Measurements from ENCODE around the gene GPRC5D.

The GPRC5D gene

DNA sequence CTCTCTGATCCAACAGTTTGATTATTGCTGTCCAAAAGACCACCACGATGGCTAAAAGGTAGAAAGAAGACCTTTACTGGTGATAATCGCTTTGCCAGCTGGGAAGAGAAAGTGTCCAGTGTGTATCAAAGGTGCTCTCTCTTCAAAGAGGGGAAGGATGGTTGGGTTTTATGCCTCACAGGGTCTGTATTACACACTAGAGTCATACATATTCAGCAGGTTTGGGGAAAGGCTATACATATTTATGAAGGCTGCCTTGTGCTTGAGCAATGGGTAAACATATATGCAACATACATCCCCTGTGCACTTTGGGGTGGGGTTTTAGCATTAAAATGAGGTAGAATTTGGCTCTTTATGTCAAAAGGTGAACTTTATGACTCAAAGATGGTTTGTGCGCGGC lies 18.2 kb downstream of the GPRC5D start (continued):
- TF ChIP-seq, protein P1, sequence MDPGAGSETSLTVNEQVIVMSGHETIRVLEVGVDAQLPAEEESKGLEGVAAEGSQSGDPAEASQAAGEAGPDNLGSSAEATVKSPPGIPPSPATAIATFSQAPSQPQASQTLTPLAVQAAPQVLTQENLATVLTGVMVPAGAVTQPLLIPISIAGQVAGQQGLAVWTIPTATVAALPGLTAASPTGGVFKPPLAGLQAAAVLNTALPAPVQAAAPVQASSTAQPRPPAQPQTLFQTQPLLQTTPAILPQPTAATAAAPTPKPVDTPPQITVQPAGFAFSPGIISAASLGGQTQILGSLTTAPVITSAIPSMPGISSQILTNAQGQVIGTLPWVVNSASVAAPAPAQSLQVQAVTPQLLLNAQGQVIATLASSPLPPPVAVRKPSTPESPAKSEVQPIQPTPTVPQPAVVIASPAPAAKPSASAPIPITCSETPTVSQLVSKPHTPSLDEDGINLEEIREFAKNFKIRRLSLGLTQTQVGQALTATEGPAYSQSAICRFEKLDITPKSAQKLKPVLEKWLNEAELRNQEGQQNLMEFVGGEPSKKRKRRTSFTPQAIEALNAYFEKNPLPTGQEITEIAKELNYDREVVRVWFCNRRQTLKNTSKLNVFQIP (CRISPR knock-in tag; IDR thresholded peaks at IDR 0.05; ENCODE audit: borderline replicate concordance, low read depth), result no peak
- TF ChIP-seq ZNF8 (CRISPR knock-in tag; IDR thresholded peaks at IDR 0.05) (no peak), RARB (CRISPR knock-in tag; IDR thresholded peaks at IDR 0.05) (no peak), ZC3H10 (CRISPR knock-in tag; IDR thresholded peaks at IDR 0.05) (no peak), PPARA (CRISPR knock-in tag; IDR thresholded peaks at IDR 0.05; ENCODE audit: borderline replicate concordance) (no peak), TCF4 (CRISPR knock-in tag; IDR thresholded peaks at IDR 0.05; ENCODE audit: borderline replicate concordance) (no peak), SNAI2 (CRISPR knock-in tag; IDR thresholded peaks at IDR 0.05) (no peak)
- TF ChIP-seq, protein P2, sequence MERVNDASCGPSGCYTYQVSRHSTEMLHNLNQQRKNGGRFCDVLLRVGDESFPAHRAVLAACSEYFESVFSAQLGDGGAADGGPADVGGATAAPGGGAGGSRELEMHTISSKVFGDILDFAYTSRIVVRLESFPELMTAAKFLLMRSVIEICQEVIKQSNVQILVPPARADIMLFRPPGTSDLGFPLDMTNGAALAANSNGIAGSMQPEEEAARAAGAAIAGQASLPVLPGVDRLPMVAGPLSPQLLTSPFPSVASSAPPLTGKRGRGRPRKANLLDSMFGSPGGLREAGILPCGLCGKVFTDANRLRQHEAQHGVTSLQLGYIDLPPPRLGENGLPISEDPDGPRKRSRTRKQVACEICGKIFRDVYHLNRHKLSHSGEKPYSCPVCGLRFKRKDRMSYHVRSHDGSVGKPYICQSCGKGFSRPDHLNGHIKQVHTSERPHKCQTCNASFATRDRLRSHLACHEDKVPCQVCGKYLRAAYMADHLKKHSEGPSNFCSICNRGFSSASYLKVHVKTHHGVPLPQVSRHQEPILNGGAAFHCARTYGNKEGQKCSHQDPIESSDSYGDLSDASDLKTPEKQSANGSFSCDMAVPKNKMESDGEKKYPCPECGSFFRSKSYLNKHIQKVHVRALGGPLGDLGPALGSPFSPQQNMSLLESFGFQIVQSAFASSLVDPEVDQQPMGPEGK (CRISPR knock-in tag; IDR thresholded peaks at IDR 0.05; ENCODE audit: borderline replicate concordance), result no peak

DNA sequence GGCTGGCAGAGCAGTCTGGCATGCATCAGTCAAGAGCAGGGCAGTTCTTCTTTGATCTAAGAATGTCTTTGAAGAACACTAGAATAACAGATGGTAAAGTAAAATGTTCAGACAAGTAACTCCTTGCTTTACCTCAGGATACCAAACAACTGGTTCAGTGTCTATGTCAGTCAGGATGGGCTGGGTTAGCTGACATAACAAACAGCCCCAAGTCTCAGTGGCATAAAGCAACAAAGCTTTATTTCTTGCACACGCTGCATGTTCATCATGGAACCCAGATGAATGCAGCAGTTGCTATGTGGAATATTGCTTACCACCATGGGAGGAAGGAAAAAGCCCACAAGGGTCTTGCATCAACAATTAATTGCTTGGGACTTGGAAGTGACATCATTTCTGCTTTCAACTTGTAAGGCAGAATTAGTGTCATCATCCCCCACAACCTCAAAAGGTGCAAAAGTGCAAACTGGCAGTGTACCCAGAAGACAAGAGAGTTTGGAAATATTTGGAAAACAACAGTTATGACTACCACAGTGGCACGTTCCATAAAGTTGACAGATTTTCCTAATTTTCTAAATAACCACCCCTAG lies 21.2 kb downstream of the GPRC5D start:
- no peak for TF ChIP-seq GLIS3 (CRISPR knock-in tag; IDR thresholded peaks at IDR 0.05)
- no peak for TF ChIP-seq CSDC2 (CRISPR knock-in tag; IDR thresholded peaks at IDR 0.05)
- TF ChIP-seq, protein P3, sequence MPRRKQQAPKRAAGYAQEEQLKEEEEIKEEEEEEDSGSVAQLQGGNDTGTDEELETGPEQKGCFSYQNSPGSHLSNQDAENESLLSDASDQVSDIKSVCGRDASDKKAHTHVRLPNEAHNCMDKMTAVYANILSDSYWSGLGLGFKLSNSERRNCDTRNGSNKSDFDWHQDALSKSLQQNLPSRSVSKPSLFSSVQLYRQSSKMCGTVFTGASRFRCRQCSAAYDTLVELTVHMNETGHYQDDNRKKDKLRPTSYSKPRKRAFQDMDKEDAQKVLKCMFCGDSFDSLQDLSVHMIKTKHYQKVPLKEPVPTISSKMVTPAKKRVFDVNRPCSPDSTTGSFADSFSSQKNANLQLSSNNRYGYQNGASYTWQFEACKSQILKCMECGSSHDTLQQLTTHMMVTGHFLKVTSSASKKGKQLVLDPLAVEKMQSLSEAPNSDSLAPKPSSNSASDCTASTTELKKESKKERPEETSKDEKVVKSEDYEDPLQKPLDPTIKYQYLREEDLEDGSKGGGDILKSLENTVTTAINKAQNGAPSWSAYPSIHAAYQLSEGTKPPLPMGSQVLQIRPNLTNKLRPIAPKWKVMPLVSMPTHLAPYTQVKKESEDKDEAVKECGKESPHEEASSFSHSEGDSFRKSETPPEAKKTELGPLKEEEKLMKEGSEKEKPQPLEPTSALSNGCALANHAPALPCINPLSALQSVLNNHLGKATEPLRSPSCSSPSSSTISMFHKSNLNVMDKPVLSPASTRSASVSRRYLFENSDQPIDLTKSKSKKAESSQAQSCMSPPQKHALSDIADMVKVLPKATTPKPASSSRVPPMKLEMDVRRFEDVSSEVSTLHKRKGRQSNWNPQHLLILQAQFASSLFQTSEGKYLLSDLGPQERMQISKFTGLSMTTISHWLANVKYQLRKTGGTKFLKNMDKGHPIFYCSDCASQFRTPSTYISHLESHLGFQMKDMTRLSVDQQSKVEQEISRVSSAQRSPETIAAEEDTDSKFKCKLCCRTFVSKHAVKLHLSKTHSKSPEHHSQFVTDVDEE (CRISPR knock-in tag; IDR thresholded peaks at IDR 0.05), result no peak
- TF ChIP-seq, protein P1 (CRISPR knock-in tag; IDR thresholded peaks at IDR 0.05; ENCODE audit: borderline replicate concordance, low read depth), result no peak
- TF ChIP-seq TCF4 (CRISPR knock-in tag; IDR thresholded peaks at IDR 0.05; ENCODE audit: borderline replicate concordance), result no peak
- TF ChIP-seq RARB (CRISPR knock-in tag; IDR thresholded peaks at IDR 0.05), result no peak
- no peak for TF ChIP-seq OSR1 (CRISPR knock-in tag; IDR thresholded peaks at IDR 0.05)
- no peak for TF ChIP-seq ZFP3 (CRISPR knock-in tag; IDR thresholded peaks at IDR 0.05)
- TF ChIP-seq ISL1 (CRISPR knock-in tag; IDR thresholded peaks at IDR 0.05), result no peak
- TF ChIP-seq ESRRG (CRISPR knock-in tag; IDR thresholded peaks at IDR 0.05), result no peak
- TF ChIP-seq ZC3H10 (CRISPR knock-in tag; IDR thresholded peaks at IDR 0.05), result no peak
- TF ChIP-seq ZNF70 (CRISPR knock-in tag; IDR thresholded peaks at IDR 0.05), result no peak
- no peak for TF ChIP-seq ZNF8 (CRISPR knock-in tag; IDR thresholded peaks at IDR 0.05)
- TF ChIP-seq, protein P4, sequence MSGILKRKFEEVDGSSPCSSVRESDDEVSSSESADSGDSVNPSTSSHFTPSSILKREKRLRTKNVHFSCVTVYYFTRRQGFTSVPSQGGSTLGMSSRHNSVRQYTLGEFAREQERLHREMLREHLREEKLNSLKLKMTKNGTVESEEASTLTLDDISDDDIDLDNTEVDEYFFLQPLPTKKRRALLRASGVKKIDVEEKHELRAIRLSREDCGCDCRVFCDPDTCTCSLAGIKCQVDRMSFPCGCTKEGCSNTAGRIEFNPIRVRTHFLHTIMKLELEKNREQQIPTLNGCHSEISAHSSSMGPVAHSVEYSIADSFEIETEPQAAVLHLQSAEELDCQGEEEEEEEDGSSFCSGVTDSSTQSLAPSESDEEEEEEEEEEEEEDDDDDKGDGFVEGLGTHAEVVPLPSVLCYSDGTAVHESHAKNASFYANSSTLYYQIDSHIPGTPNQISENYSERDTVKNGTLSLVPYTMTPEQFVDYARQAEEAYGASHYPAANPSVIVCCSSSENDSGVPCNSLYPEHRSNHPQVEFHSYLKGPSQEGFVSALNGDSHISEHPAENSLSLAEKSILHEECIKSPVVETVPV (CRISPR knock-in tag; IDR thresholded peaks at IDR 0.05), result no peak
- TF ChIP-seq ZFP30 (CRISPR knock-in tag; IDR thresholded peaks at IDR 0.05), result no peak
- no peak for ATAC-seq

DNA sequence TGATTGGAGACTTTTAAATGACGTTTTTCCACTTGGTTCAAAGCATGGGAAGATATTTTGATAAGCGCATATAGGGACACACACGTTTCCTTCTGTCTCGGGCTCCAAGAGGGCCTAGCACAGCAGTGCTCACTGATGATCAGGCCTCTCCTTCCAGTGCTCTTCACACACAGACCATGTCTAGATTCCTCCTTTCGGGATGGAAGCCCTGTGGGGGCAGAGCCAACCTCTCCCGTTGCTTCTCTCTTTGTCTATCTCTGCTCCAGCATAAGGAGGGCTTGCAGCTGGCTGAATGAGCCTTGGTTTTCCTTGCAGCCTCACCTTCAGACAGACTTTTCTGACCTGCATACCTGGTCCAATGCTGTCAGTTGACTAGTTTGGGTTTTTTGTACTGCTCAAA lies 22.3 kb downstream of the GPRC5D start:
- no peak for ATAC-seq
- TF ChIP-seq ZNF565 (CRISPR knock-in tag; conservative IDR thresholded peaks at IDR 0.05; ENCODE audit: low read depth), result no peak
- TF ChIP-seq SNAI2 (CRISPR knock-in tag; IDR thresholded peaks at IDR 0.05), result no peak
- no peak for TF ChIP-seq TCF4 (CRISPR knock-in tag; IDR thresholded peaks at IDR 0.05; ENCODE audit: borderline replicate concordance)
- TF ChIP-seq, protein P2 (CRISPR knock-in tag; IDR thresholded peaks at IDR 0.05; ENCODE audit: borderline replicate concordance), result no peak
- no peak for TF ChIP-seq BACH2 (CRISPR knock-in tag; IDR thresholded peaks at IDR 0.05; ENCODE audit: borderline replicate concordance)
- TF ChIP-seq ZC3H10 (CRISPR knock-in tag; IDR thresholded peaks at IDR 0.05), result no peak
- TF ChIP-seq ZNF8 (CRISPR knock-in tag; IDR thresholded peaks at IDR 0.05), result no peak
- TF ChIP-seq ARNTL (CRISPR knock-in tag; IDR thresholded peaks at IDR 0.05; ENCODE audit: borderline replicate concordance, low read depth), result no peak
- TF ChIP-seq, protein P3 (CRISPR knock-in tag; IDR thresholded peaks at IDR 0.05), result no peak
- no peak for TF ChIP-seq RARB (CRISPR knock-in tag; IDR thresholded peaks at IDR 0.05)
- TF ChIP-seq OSR1 (CRISPR knock-in tag; IDR thresholded peaks at IDR 0.05), result no peak
